Ovary (tissue), 9 donors: Measurements from ENCODE around the gene CLTB. TPM values are rescaled to one million over a fixed set of nuclear protein-coding genes. Genes with fewer than 3 reads are reported as not detected.

Source experiments
- DNase-seq, 5 donors: peaks; one replicate each; pipeline ENCODE4 v3.0.0-alpha.2; 2019 to 2020
- H3K27ac ChIP-seq, 2 donors: fragments of 200-600 bp; one replicate each; pipeline versions ENCODE4 v1.5.1 to v1.8.0; 2019 to 2022
- H3K27me3 ChIP-seq: fragments of 200-600 bp; one replicate; pipeline ENCODE4 v1.8.0; 2022
- H3K36me3 ChIP-seq: fragments of 200-600 bp; sonication (generic); one replicate; pipeline ENCODE4 v1.5.1; 2019
- H3K4me1 ChIP-seq: one replicate; pipeline ENCODE4 v1.8.1; 2013; ENCODE audit warnings: mild to moderate bottlenecking, moderate library complexity; ENCODE audit not compliant: insufficient read depth
- H3K4me3 ChIP-seq: fragments of 200-600 bp; sonication (generic); one replicate; pipeline ENCODE4 v1.5.1; 2017
- H3K9me3 ChIP-seq, 2 donors: fragments of 200-600 bp in 1 of 2; sonication (generic) in 1 of 2; one replicate each; pipeline versions ENCODE4 v1.5.1 to v1.8.1; 2013 to 2019; ENCODE audit warnings: mild to moderate bottlenecking in 1 of 2, moderate library complexity in 1 of 2
- CTCF ChIP-seq, 3 donors: fragments of 450-650 bp in 2 of 3; fragments of 200-600 bp in 1 of 3; IDR thresholded peaks; one replicate each; pipeline versions ENCODE4 v1.5.1 to v1.8.0; 2016 to 2022; ENCODE audit warnings: antibody characterized with exemption in 3 of 3, mild to moderate bottlenecking in 1 of 3
- EP300 ChIP-seq: sonication (generic); formaldehyde crosslinking; IDR thresholded peaks from one replicate; pipeline ENCODE4 v1.6.1; 2017; ENCODE audit warnings: antibody characterized with exemption
- POLR2A ChIP-seq: fragments of 450-650 bp; IDR thresholded peaks from one replicate; pipeline ENCODE4 v1.6.1; 2017; ENCODE audit warnings: antibody characterized with exemption, mild to moderate bottlenecking, moderate library complexity
- WGBS, 3 donors: extraction: QIAGEN DNeasy Blood & Tissue Kit in 1 of 3; methylation state at CpG; one replicate each; pipeline versions ENCODE4 v1.1.5 to v1.1.7; 2013 to 2017; 5-methylcytosine and 5-hydroxymethylcytosine counted together
- intact Hi-C, 4 donors: fragments of 100-400 bp; cut with DNase I; formaldehyde crosslinking; loops; one replicate each; pipeline versions ENCODE4 v1.11.0 to v1.15.1; 2022 to 2023
- polyA plus RNA-seq, 2 donors: library from polyadenylated mRNA; stranded (reverse); fragments of 200-250 nt in 1 of 2; fragments of 350-450 nt in 1 of 2; fragmentation: Illumina TruSeq in 1 of 2; extraction: RNeasy Lipid Tissue Mini Kit (QIAGEN cat#74804) in 1 of 2; gene quantifications; one replicate each; pipeline ENCODE4 v1.2.3, GENCODE V29; 2013 to 2014
- total RNA-seq, 7 donors: library from RNA; depleted of rRNA in 2 of 7; stranded (reverse); fragments of >200 nt in 2 of 7; fragmentation: NEBNext Ultra II Directional in 3 of 7; extraction: Animal tissue kit (Norgen Biotek cat#: 25700) in 3 of 7; gene quantifications; one replicate each; pipeline versions ENCODE4 v1.1.0 to v1.2.4, GENCODE V29; 2016 to 2023
- donor health status: DM: no; HTN: no; CAD: no; lungs with moderate emphysema.
- donor health status: DM: no; HTN: no; CAD: no.
- donor health status: Bipolar disorder and iron deficiency.
- donor health status: DM: yes; HTN: yes; CAD: no.
- donor health status: DM: no; HTN: no; CAD: no.
- donor health status: DM: yes; HTN: yes; CAD: no.

The CLTB gene
- total and polyA plus RNA-seq, 9 donors, result 35.9 to 138 (median 112) TPM

- Histone ChIP-seq H3K36me3 (no peaks in the 10 kb centered on the region), H3K4me1 (peaks cover 2% of the 10 kb centered on the region), H3K27ac (no peak overlapping the region), H3K4me3 (no peak overlapping the region), H3K9me3 (no peaks in the 10 kb centered on the region), H3K27me3 (no peaks in the 10 kb centered on the region)
- intact Hi-C loops, result no loop called here
- WGBS, 3 donors, result 82 to 90% (median 84%) methylated on average over 16 of the region's 16 CpGs
- DNase-seq, result no peak
- TF ChIP-seq EP300, result no peak
- no peak for TF ChIP-seq CTCF (IDR thresholded peaks at IDR 0.05)
- no peak for TF ChIP-seq POLR2A
Measured at GRCh38 chr5:176355400-176356178, 60.8 kb downstream of the CLTB start.

GRCh38 chr5:176353533-176353932 is 62.8 kb downstream of the CLTB start:
- intact Hi-C loops, result no loop called here
- Histone ChIP-seq H3K27me3 (no peaks in the 10 kb centered on the region), H3K4me3 (no peak overlapping the region), H3K27ac (no peak overlapping the region), H3K9me3 (no peaks in the 10 kb centered on the region), H3K4me1 (peaks cover 2% of the 10 kb centered on the region), H3K36me3 (no peaks in the 10 kb centered on the region)
- no peak for DNase-seq
- WGBS, 3 donors, result 84 to 89% (median 86%) methylated on average over 4 of the region's 4 CpGs
- TF ChIP-seq POLR2A (no peak), EP300 (no peak), CTCF (IDR thresholded peaks at IDR 0.05) (no peak)

GRCh38 chr5:176352116-176352878 is 64.0 kb downstream of the CLTB start:
- no peak for DNase-seq
- Histone ChIP-seq H3K9me3 (no peaks in the 10 kb centered on the region), H3K36me3 (no peaks in the 10 kb centered on the region), H3K4me1 (peaks cover 2% of the 10 kb centered on the region), H3K27me3 (no peaks in the 10 kb centered on the region), H3K4me3 (no peak overlapping the region), H3K27ac (no peak overlapping the region)
- WGBS, 3 donors, result 84 to 93% (median 88%) methylated on average over 5 of the region's 5 CpGs
- TF ChIP-seq POLR2A, result no peak
- TF ChIP-seq EP300, result no peak
- no peak for TF ChIP-seq CTCF (IDR thresholded peaks at IDR 0.05)
- intact Hi-C loops, result no loop called here

- WGBS, 3 donors, result 88 to 91% (median 91%) methylated on average over 8 of the region's 8 CpGs
- Histone ChIP-seq H3K9me3 (no peaks in the 10 kb centered on the region), H3K4me1 (peaks cover under 1% of the 10 kb centered on the region), H3K27me3 (no peaks in the 10 kb centered on the region), H3K4me3 (no peak overlapping the region), H3K36me3 (no peaks in the 10 kb centered on the region), H3K27ac (no peak overlapping the region)
- no peak for DNase-seq
- TF ChIP-seq POLR2A (no peak), EP300 (no peak), CTCF (IDR thresholded peaks at IDR 0.05) (no peak)
- intact Hi-C loops, result no loop called here
Measured at GRCh38 chr5:176350416-176350815, 65.9 kb downstream of the CLTB start.
